GM12878 (cell line): ENCODE measurements around the gene SMIM38. TPM values are rescaled to one million over a fixed set of nuclear protein-coding genes. Genes with fewer than 3 reads are reported as not detected.
A peak's percentile ranks its signal among the peaks of the same experiment; 100 is the strongest.

Experiments used
- CHD1 ChIP-seq: IDR thresholded peaks from 2 replicates; pipeline ENCODE4 v1.6.1; 2012; ENCODE audit warnings: low read depth, low read length, improper control_type of control experiment
- FOXK2 ChIP-seq: fragments of 450-650 bp; IDR thresholded peaks from 2 replicates; pipeline ENCODE4 v1.6.1; 2017; ENCODE audit warnings: mild to moderate bottlenecking, moderate library complexity
- IKZF2 ChIP-seq, 2 experiments: fragments of 450-650 bp; IDR thresholded peaks; 2 replicates each; pipeline ENCODE4 v1.6.1; 2017; ENCODE audit warnings: mild to moderate bottlenecking in 2 of 2, moderate library complexity in 2 of 2
- MTA2 ChIP-seq: fragments of 450-650 bp; IDR thresholded peaks from 2 replicates; pipeline ENCODE4 v1.6.1; 2016; ENCODE audit warnings: low read depth, mild to moderate bottlenecking, moderate library complexity
- MXI1 ChIP-seq: fragments of 150-350 bp; IDR thresholded peaks from 2 replicates; pipeline ENCODE4 v1.6.1; 2011; ENCODE audit warnings: low read depth, mild to moderate bottlenecking, inconsistent platforms, low read length, improper control_type of control experiment
- MYB ChIP-seq: fragments of 150-350 bp; IDR thresholded peaks from 2 replicates; pipeline ENCODE4 v1.6.1; 2014; ENCODE audit warnings: mild to moderate bottlenecking, low read depth, low read length, borderline replicate concordance
- NBN ChIP-seq: fragments of 450-650 bp; IDR thresholded peaks from 2 replicates; pipeline ENCODE4 v1.6.1; 2016
- NFYA ChIP-seq: IDR thresholded peaks from 2 replicates; pipeline ENCODE4 v1.6.1; 2011; ENCODE audit warnings: low read depth, mild to moderate bottlenecking, low read length, improper control_type of control experiment, borderline replicate concordance
- PBX3 ChIP-seq: IDR thresholded peaks from 2 replicates; pipeline ENCODE4 v1.6.1; 2011; ENCODE audit warnings: mild to moderate bottlenecking, low read depth, low read length, moderate library complexity; ENCODE audit not compliant: insufficient replicate concordance
- POU2F2 ChIP-seq: IDR thresholded peaks from 3 replicates; pipeline ENCODE4 v1.6.1; 2011; ENCODE audit warnings: low read depth, mild to moderate bottlenecking, low read length, borderline replicate concordance
- RB1 ChIP-seq: fragments of 450-650 bp; formaldehyde crosslinking; IDR thresholded peaks from 2 replicates; pipeline ENCODE4 v1.6.1; 2017; ENCODE audit warnings: mild to moderate bottlenecking, borderline replicate concordance
- SUPT20H ChIP-seq: IDR thresholded peaks from 2 replicates; pipeline ENCODE4 v1.6.1; 2011; ENCODE audit warnings: low read depth, mild to moderate bottlenecking, low read length, moderate library complexity, borderline replicate concordance; ENCODE audit not compliant: control insufficient read depth
- TARDBP ChIP-seq: IDR thresholded peaks from 2 replicates; pipeline ENCODE4 v1.6.1; 2016; ENCODE audit warnings: borderline replicate concordance
- TCF7 ChIP-seq: IDR thresholded peaks from 2 replicates; pipeline ENCODE4 v1.6.1; 2014; ENCODE audit warnings: antibody characterized with exemption, borderline replicate concordance
- ZNF207 ChIP-seq: fragments of 450-650 bp; IDR thresholded peaks from 2 replicates; pipeline ENCODE4 v1.6.1; 2014; ENCODE audit warnings: antibody characterized with exemption, mild to moderate bottlenecking, borderline replicate concordance
- polyA plus RNA-seq, 11 experiments: library from polyadenylated mRNA; depleted of rRNA in 4 of 11; unstranded in 6 of 11; stranded (reverse) in 5 of 11; fragments of >200 nt; fragmentation: Nextera tagmentation in 4 of 11; fragmentation: Illumina TruSeq in 1 of 11; extraction: Ambion mirVana in 4 of 11; extraction: Trizol in 1 of 11; gene quantifications; 1 replicate in 1 of 11; 2 replicates in 10 of 11; pipeline versions ENCODE4 v1.2.1 to v1.2.3, GENCODE V29; 2011 to 2016; ENCODE audit warnings: inconsistent platforms in 2 of 11, missing spikeins in 2 of 11, low read depth in 1 of 11
- total RNA-seq, 4 experiments: library from RNA; depleted of rRNA in 3 of 4; stranded (reverse); fragments of >200 nt in 3 of 4; fragmentation: Illumina TruSeq in 1 of 4; extraction: Trizol in 1 of 4; gene quantifications; 2 replicates each; pipeline versions ENCODE4 v1.2.1 to v1.2.3, GENCODE V29; 2013 to 2021
- TF ChIP-seq, protein P1 (sequence below), 3 experiments: IDR thresholded peaks in 2 of 3; conservative IDR thresholded peaks in 1 of 3; 2 replicates each; pipeline ENCODE4 v1.5.1; 2011; ENCODE audit warnings: low read depth in 3 of 3, low read length in 3 of 3, mild to moderate bottlenecking in 3 of 3, control low read depth in 2 of 3, moderate library complexity in 2 of 3, inconsistent platforms in 1 of 3, mixed read lengths in 1 of 3; ENCODE audit not compliant: control insufficient read depth in 2 of 3, insufficient read depth in 1 of 3; ENCODE audit errors: extremely low read depth in 1 of 3
- TF ChIP-seq, protein P2 (sequence below): fragments of 450-650 bp; IDR thresholded peaks from 2 replicates; pipeline ENCODE4 v1.6.1; 2017; ENCODE audit warnings: low read depth, mild to moderate bottlenecking, moderate library complexity
- TF ChIP-seq, protein P3 (sequence below): fragments of 450-650 bp; formaldehyde crosslinking; IDR thresholded peaks from 2 replicates; pipeline ENCODE4 v1.4.0; 2020; ENCODE audit warnings: mild to moderate bottlenecking, moderate library complexity
- TF ChIP-seq, protein P4 (sequence below): fragments of 450-650 bp; IDR thresholded peaks from 2 replicates; pipeline ENCODE4 v1.6.1; 2016; ENCODE audit warnings: mild to moderate bottlenecking

SMIM38 gene
- total and polyA plus RNA-seq, 10 of the 15 experiments (the other 5 are each of a cell fraction or from before 2014, with no cell fraction given) = 0.15 to 5.0 (median 2.1) TPM; not detected in 1

DNA sequence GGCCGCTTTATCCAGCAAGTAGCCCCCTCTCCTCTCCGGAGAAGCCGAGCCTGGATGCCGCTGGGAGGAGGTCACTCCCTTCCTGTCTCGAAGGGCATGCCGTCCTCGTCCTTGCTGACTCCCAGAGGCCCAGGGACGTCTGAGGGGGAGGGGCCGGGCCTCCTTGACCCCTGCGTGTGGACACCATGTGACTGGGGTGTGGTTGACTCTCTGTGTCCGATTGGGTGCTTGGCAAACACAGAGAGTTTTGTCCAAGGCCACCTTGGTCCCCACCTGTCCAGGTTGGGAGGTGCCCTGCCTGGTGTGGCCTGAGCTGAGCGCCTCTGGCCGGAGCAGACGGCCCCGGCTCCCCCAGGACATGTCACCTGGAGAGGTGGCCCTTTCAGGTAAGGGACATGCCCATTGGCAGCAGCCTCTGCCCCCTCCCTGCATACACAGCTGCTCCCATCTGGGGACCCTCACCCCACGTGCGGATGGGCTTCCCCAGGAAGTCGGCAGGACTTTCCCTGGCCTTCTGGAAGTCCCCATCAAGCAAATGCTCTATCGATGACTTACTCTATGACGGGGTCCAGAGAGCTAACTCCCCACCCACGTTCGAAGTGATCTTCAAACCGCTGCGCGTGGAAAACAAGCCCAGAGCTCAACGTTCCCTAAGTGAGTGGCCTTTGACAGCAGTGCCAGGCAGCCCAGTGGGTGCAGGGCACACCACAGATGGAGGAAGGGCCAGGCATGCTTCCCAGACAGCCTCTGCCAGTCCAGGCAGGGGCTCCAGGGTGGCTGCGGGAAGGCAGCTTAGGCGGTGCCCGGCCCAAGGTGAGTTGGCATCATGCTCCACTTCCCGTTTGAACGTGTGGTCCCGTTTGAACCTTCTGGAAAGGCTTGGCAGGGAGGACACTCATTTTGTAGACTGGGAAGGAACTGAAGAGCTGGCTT lies at the start of gene SMIM38 (continued):
- TF ChIP-seq ZNF207 = no peak
- TF ChIP-seq POU2F2 = no peak; the same call in 2 of the 3 replicates
- no peak for TF ChIP-seq PBX3
- TF ChIP-seq, protein P1, sequence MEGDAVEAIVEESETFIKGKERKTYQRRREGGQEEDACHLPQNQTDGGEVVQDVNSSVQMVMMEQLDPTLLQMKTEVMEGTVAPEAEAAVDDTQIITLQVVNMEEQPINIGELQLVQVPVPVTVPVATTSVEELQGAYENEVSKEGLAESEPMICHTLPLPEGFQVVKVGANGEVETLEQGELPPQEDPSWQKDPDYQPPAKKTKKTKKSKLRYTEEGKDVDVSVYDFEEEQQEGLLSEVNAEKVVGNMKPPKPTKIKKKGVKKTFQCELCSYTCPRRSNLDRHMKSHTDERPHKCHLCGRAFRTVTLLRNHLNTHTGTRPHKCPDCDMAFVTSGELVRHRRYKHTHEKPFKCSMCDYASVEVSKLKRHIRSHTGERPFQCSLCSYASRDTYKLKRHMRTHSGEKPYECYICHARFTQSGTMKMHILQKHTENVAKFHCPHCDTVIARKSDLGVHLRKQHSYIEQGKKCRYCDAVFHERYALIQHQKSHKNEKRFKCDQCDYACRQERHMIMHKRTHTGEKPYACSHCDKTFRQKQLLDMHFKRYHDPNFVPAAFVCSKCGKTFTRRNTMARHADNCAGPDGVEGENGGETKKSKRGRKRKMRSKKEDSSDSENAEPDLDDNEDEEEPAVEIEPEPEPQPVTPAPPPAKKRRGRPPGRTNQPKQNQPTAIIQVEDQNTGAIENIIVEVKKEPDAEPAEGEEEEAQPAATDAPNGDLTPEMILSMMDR (IDR thresholded peaks at IDR 0.05 in 2 of 3, conservative IDR thresholded peaks at IDR 0.05 in 1 of 3; ENCODE audit: control insufficient read depth in 2 of 3, extremely low read depth in 1 of 3, insufficient read depth in 1 of 3, low read depth in 3 of 3, low read length in 3 of 3) = no peak
- no peak for TF ChIP-seq TCF7
- TF ChIP-seq, protein P2, sequence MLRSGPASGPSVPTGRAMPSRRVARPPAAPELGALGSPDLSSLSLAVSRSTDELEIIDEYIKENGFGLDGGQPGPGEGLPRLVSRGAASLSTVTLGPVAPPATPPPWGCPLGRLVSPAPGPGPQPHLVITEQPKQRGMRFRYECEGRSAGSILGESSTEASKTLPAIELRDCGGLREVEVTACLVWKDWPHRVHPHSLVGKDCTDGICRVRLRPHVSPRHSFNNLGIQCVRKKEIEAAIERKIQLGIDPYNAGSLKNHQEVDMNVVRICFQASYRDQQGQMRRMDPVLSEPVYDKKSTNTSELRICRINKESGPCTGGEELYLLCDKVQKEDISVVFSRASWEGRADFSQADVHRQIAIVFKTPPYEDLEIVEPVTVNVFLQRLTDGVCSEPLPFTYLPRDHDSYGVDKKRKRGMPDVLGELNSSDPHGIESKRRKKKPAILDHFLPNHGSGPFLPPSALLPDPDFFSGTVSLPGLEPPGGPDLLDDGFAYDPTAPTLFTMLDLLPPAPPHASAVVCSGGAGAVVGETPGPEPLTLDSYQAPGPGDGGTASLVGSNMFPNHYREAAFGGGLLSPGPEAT = peak; percentile 59
- no peak for TF ChIP-seq NBN
- no peak for TF ChIP-seq RB1
- TF ChIP-seq, protein P3, sequence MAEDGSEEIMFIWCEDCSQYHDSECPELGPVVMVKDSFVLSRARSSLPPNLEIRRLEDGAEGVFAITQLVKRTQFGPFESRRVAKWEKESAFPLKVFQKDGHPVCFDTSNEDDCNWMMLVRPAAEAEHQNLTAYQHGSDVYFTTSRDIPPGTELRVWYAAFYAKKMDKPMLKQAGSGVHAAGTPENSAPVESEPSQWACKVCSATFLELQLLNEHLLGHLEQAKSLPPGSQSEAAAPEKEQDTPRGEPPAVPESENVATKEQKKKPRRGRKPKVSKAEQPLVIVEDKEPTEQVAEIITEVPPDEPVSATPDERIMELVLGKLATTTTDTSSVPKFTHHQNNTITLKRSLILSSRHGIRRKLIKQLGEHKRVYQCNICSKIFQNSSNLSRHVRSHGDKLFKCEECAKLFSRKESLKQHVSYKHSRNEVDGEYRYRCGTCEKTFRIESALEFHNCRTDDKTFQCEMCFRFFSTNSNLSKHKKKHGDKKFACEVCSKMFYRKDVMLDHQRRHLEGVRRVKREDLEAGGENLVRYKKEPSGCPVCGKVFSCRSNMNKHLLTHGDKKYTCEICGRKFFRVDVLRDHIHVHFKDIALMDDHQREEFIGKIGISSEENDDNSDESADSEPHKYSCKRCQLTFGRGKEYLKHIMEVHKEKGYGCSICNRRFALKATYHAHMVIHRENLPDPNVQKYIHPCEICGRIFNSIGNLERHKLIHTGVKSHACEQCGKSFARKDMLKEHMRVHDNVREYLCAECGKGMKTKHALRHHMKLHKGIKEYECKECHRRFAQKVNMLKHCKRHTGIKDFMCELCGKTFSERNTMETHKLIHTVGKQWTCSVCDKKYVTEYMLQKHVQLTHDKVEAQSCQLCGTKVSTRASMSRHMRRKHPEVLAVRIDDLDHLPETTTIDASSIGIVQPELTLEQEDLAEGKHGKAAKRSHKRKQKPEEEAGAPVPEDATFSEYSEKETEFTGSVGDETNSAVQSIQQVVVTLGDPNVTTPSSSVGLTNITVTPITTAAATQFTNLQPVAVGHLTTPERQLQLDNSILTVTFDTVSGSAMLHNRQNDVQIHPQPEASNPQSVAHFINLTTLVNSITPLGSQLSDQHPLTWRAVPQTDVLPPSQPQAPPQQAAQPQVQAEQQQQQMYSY = no peak
- TF ChIP-seq NFYA = no peak
- peak; percentile 27 to 67; a peak in 3 of 4 replicates for TF ChIP-seq IKZF2 (IDR thresholded peaks at IDR 0.05)
- no peak for TF ChIP-seq CHD1
- TF ChIP-seq MTA2 = 0 out of 2 replicates have a peak, but pooled peaks have one; percentile 36
- TF ChIP-seq, protein P4, sequence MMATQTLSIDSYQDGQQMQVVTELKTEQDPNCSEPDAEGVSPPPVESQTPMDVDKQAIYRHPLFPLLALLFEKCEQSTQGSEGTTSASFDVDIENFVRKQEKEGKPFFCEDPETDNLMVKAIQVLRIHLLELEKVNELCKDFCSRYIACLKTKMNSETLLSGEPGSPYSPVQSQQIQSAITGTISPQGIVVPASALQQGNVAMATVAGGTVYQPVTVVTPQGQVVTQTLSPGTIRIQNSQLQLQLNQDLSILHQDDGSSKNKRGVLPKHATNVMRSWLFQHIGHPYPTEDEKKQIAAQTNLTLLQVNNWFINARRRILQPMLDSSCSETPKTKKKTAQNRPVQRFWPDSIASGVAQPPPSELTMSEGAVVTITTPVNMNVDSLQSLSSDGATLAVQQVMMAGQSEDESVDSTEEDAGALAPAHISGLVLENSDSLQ = 0 out of 2 replicates have a peak, but pooled peaks have one; percentile 15
- TF ChIP-seq MYB = no peak
- TF ChIP-seq FOXK2 = no peak
- TF ChIP-seq MXI1 = no peak
- TF ChIP-seq TARDBP = no peak
- no peak for TF ChIP-seq SUPT20H
